GM19193 (cell line): ENCODE data around the gene ZNF860.

Source experiments
- POLR2A ChIP-seq: IDR thresholded peaks from 4 replicates; pipeline ENCODE4 v1.6.1; 2011; ENCODE audit not compliant: insufficient read depth, insufficient read length; ENCODE audit errors: extremely low read depth

Gene ZNF860

GRCh38 chr3:31981206-31982181 lies at the start of gene ZNF860, which contains the start of gene OSBPL10:
Gene ZNF860 (plus strand): TSS chr3:31981750. CDS start chr3:31989080, 7,330 bp downstream.
Gene OSBPL10 (minus strand): TSS chr3:31981262. CDS start chr3:31981179, 83 bp downstream.
- TF ChIP-seq POLR2A = no peak

DNA sequence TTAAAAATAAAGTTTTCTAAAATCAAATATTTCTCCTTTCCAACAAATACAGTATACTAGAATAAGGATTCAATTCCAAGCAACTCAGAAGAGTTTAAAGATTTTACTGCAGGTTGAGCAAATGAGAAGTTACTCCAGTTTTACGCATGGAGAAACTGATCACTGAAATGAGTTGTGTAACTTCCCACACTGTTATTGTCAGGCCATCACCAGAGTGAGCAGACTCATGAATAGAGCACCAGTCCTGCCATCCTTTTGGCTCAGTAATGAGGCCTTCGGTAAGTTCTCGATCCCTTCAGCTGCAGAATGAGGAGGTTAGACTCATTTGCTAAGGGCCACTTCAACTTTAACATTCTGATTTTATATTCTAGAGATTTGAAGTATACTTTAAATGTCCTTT lies 48.6 kb upstream of the ZNF860 start:
- no peak for TF ChIP-seq POLR2A

DNA sequence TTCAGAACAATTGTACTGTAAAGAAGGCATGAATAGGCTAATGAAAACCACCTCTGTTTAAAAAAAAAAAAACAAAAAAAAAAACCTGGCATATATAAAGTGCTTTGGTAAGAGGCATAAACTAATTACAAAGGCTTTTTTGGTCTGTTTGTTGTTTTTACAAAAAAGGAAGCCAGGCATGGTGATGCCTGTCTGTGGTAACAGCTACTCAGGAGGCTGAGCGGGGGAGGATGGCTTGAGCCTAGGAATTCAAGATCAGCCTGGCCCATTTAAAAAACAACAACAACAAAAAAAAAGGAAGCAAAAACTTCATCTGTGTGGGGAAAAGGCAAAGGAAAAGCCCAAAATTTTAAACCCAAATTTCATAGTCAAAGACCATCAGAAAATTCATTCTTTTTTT lies 47.5 kb upstream of the ZNF860 start:
- no peak for TF ChIP-seq POLR2A

- TF ChIP-seq POLR2A = no peak
These were observed 46.7 kb upstream of the ZNF860 start for GRCh38 chr3:31934866-31935265.

- no peak for TF ChIP-seq POLR2A
These were observed 45.0 kb upstream of the ZNF860 start for GRCh38 chr3:31936420-31937060.

DNA sequence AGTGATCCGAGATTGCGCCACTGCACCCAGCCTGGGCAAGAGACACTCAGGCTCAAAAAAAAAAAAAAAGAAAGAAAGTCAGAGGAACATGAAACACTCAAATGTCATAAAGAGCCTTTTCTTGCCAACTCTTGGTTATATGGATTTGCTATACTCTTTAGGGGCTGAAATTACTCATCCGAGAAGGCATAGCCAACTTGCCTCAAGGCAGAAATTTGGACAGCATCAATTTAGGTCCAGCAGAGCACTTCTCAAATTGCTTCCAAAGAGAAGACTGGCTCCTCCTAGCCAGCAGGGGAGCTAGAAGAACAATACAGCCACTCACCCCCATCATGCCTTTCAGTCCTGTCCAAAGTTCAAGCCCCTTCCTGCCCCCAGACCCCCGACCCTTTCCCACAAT lies 44.3 kb upstream of the ZNF860 start:
- TF ChIP-seq POLR2A = no peak

DNA sequence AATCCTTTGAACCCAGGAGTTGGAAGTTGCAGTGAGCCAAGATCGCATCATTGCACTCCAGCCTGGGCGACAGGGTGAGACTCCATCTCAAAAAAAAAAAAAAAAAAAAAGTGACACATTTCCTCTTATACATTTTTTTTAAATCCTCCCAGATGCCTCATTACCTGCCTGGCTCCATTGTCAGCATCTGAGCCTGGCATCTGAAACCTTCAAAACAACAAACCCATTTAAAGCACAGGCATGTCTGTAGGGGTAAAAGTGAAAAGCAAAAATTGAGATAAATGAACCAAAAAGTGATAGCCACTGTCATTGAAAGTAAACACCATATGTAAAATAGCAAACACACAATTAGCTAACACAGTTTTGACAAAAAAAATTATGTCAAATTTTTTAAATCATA lies 39.1 kb upstream of the ZNF860 start:
- TF ChIP-seq POLR2A = no peak

GRCh38 chr3:31943041-31943440 lies 38.5 kb upstream of the ZNF860 start:
- TF ChIP-seq POLR2A = no peak

DNA sequence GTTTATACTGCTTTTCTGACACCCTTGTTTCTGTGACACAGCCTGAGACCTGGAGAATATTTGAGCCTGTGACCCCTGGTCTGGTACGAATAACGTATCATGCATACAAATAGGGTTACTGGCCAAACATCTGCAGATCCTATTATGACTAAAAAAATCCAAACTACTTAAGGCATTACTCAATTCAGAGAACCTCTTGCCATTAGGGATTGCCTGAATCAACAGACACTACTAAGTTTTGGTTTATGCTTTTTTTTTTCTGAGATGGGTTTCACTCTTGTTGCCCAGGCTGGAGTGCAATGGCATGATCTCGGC lies 35.9 kb upstream of the ZNF860 start:
- no peak for TF ChIP-seq POLR2A

GRCh38 chr3:31946484-31947081 lies 35.0 kb upstream of the ZNF860 start:
- no peak for TF ChIP-seq POLR2A

DNA sequence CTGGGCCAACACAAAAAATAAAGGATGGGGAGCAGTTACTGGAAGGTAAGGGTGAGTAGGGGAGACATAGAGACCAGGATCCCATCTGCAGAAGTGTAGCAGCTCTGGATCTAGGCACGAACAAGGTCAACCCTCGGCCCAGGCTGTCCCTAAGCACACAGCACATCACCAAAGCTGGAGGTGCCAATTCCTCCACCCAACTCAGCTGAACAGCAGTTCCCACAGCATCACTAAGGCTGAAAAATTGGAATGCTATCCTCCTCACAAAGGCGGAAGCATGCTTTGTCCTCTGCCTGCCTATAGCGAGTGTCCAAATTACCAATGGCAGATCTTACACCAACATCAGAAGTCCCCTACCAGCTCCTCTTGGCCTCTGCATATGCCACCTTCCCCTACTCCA lies 34.4 kb upstream of the ZNF860 start:
- TF ChIP-seq POLR2A = no peak

- no peak for TF ChIP-seq POLR2A
These were observed 33.9 kb upstream of the ZNF860 start for GRCh38 chr3:31947671-31948091.

- TF ChIP-seq POLR2A = no peak
These were observed 33.3 kb upstream of the ZNF860 start for GRCh38 chr3:31948280-31948679.

GRCh38 chr3:31952205-31952604 lies 29.3 kb upstream of the ZNF860 start:
- no peak for TF ChIP-seq POLR2A

- no peak for TF ChIP-seq POLR2A
These were observed 28.5 kb upstream of the ZNF860 start for GRCh38 chr3:31953091-31953490.

DNA sequence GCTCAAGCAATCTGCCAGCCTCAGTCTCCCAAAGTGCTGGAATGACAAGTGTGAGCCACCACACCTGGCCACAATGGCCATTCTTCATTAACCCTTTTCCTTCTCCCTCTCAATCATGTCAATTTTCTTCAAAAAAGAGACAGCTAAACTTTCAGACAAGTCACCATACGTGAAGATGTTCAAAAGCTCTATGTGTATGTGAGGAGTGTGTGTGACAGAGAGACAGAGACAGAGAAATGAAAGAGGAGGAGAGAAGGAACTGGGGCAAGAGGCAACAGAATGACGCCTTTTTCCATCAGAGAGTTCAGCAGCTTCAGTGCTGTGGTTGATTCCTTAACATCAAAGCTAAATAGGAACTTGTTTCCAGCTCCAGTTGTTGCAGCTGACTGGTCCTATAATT lies 27.9 kb upstream of the ZNF860 start:
- TF ChIP-seq POLR2A = no peak

DNA sequence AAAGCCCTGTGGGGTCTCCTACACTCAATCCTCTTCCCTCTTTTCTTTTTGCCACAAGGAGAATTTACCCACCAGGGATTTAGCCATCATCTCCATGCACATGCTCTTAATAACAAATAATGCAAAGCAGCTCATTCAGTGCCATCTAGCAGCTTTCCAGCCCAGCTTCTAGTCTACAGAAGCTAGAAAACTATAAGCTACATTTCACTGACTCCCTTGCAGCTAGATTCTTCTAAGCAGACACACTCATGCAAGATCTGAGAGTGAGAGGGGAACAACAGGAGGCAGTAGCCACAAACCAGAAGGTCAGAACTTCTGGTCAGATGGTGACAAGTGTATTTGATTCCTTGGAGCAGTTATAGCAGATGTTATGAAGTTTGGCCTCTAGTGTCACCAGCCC lies 26.0 kb upstream of the ZNF860 start:
- no peak for TF ChIP-seq POLR2A

DNA sequence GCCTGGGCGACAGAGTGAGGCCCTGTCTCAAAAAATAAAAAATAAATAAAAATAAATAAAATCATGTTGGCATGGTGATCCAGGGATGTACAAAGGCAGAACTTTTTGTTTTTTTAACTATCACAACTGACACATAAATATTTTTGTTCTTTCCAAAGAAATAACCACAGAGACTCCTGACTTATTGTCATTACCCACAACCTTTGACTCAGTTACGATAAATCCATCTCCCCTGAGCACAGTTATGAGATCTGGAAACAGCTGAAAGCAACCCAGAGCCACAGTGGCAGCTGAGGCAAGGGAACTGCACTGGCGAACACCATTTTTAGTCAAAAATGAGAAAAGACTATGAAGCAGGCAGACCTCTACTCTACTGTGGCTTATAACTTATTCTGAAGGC lies 24.4 kb upstream of the ZNF860 start:
- no peak for TF ChIP-seq POLR2A
